Measurements from ENCODE around the gene TMEM158. TPM values are rescaled to one million over a fixed set of nuclear protein-coding genes. Genes with fewer than 3 reads are reported as not detected.

TMEM158 gene
- total and polyA plus RNA-seq, 2 experiments from 2014 or later: 8.5 to 16.9 TPM

DNA sequence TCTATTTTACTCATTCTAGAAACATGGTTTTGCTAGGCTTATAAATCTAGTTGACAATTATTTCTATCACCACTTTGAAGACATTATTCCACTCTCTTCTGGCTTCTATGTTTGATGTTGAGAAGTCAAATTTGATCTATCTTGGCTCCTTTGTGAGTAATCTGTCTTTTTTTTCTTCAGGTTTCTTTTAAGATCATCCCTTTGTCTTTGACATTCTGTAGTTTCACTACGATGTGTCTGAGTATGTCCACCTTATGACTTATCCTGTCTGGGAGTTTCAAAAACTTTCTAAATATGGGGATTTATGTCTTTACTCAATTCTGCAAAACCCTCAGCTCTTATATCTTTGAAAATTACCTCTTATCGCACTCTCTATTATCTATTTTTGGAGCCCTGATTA lies 41.0 kb upstream of the TMEM158 start:
- DNase-seq (ENCODE audit: low spot score): no peak
- H3K27me3 ChIP-seq: no peaks in the 10 kb centered on the region
- no peak overlapping the region for H3K4me2 ChIP-seq
- H3K27ac ChIP-seq: no peak overlapping the region
- H3K9me2 ChIP-seq (replicated peaks; ENCODE audit: insufficient read depth): no peaks in the 10 kb centered on the region
- H2AFZ ChIP-seq: no peak overlapping the region
- H4K20me1 ChIP-seq (ENCODE audit: insufficient read depth, poor library complexity, severe bottlenecking): no peaks in the 10 kb centered on the region
- 92% methylated on average over 2 of the region's 2 CpGs for WGBS (ENCODE audit: low lambda C conversion rate, missing lambda C conversion rate)
- no peaks in the 10 kb centered on the region for H3K36me3 ChIP-seq (replicated peaks; ENCODE audit: insufficient read depth, low read depth)
- no peak overlapping the region for H3K4me3 ChIP-seq
- H3K79me2 ChIP-seq: no peaks in the 10 kb centered on the region
- H3K4me1 ChIP-seq (ENCODE audit: insufficient read depth): no peaks in the 10 kb centered on the region
- no peak for TF ChIP-seq EZH2phosphoT487 (IDR thresholded peaks at IDR 0.05; ENCODE audit: low read depth, severe bottlenecking, unreplicated experiment)
- TF ChIP-seq EZH2 (IDR thresholded peaks at IDR 0.05; ENCODE audit: borderline replicate concordance): no peak
- no peak for TF ChIP-seq CTCF (IDR thresholded peaks at IDR 0.05; ENCODE audit: poor library complexity)
- H3K9me3 ChIP-seq (ENCODE audit: low read depth): no peaks in the 10 kb centered on the region

DNA sequence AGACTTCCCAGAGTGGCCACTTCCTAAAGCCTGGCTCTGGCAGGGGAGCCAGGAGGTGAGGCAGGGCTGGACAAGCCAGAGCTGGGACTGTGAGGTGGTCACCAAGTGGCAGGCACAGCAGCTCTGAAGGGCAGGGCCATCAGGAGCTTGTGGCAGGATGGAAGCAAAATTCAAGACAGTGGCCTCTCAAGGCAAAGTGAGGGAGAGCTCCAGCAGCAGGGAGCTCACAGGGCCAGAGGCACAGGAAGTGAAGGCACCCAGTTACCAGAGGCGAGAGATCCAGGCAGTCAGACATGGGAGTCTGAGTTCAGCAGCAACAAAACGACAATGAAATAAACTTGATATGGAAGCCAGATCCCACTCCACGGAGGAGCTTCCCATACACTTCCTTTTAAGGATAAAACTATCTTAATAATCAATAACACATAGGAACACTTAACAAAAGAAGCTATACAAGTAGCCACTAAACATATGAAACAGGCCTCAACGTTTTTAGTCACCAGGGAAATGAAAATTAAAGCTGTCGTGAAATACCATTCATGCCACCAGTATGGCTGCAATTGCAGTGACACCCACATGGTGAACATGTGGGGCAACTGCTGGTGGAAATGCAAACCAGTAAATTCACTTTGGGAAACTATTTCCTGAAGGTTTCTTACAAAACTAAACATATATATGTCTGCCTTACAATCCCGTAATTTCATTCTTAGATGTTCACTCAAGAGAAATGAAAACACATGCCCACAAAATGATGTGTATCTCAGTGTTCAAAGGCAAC lies 35.4 kb upstream of the TMEM158 start:
- H3K36me3 ChIP-seq (replicated peaks; ENCODE audit: insufficient read depth, low read depth): no peaks in the 10 kb centered on the region
- H3K27me3 ChIP-seq: peaks cover 3% of the 10 kb centered on the region
- H3K4me3 ChIP-seq: no peak overlapping the region
- 64% methylated on average over 6 of the region's 6 CpGs for WGBS (ENCODE audit: low lambda C conversion rate, missing lambda C conversion rate)
- H3K9me3 ChIP-seq (ENCODE audit: low read depth): no peaks in the 10 kb centered on the region
- H3K4me1 ChIP-seq (ENCODE audit: insufficient read depth): no peaks in the 10 kb centered on the region
- no peak overlapping the region for H3K27ac ChIP-seq
- TF ChIP-seq EZH2 (IDR thresholded peaks at IDR 0.05; ENCODE audit: borderline replicate concordance) (no peak), CTCF (IDR thresholded peaks at IDR 0.05; ENCODE audit: poor library complexity) (no peak), EZH2phosphoT487 (IDR thresholded peaks at IDR 0.05; ENCODE audit: low read depth, severe bottlenecking, unreplicated experiment) (no peak)
- no peak overlapping the region for H2AFZ ChIP-seq
- no peak overlapping the region for H3K4me2 ChIP-seq
- no peaks in the 10 kb centered on the region for H3K9me2 ChIP-seq (replicated peaks; ENCODE audit: insufficient read depth)
- H3K79me2 ChIP-seq: no peaks in the 10 kb centered on the region
- no peak for DNase-seq (ENCODE audit: low spot score)
- H4K20me1 ChIP-seq (ENCODE audit: insufficient read depth, poor library complexity, severe bottlenecking): no peaks in the 10 kb centered on the region

- Histone ChIP-seq H3K36me3 (replicated peaks; ENCODE audit: insufficient read depth, low read depth) (no peaks in the 10 kb centered on the region), H3K79me2 (no peaks in the 10 kb centered on the region), H3K4me3 (no peak overlapping the region), H3K9me2 (replicated peaks; ENCODE audit: insufficient read depth) (no peaks in the 10 kb centered on the region), H3K4me1 (ENCODE audit: insufficient read depth) (no peaks in the 10 kb centered on the region), H3K27me3 (peaks cover 3% of the 10 kb centered on the region), H3K4me2 (no peak overlapping the region), H2AFZ (no peak overlapping the region), H3K9me3 (ENCODE audit: low read depth) (no peaks in the 10 kb centered on the region), H3K27ac (no peak overlapping the region), H4K20me1 (ENCODE audit: insufficient read depth, poor library complexity, severe bottlenecking) (no peaks in the 10 kb centered on the region)
- DNase-seq (ENCODE audit: low spot score): no peak
- TF ChIP-seq EZH2 (IDR thresholded peaks at IDR 0.05; ENCODE audit: borderline replicate concordance): no peak
- TF ChIP-seq CTCF (IDR thresholded peaks at IDR 0.05; ENCODE audit: poor library complexity): no peak
- TF ChIP-seq EZH2phosphoT487 (IDR thresholded peaks at IDR 0.05; ENCODE audit: low read depth, severe bottlenecking, unreplicated experiment): no peak
These were observed 33.0 kb upstream of the TMEM158 start for GRCh38 chr3:45259133-45259532.
